Upper lobe of left lung (tissue), 6 donors: ENCODE data around the gene C10orf105. TPM values are rescaled to one million over a fixed set of nuclear protein-coding genes. Genes with fewer than 3 reads are reported as not detected.

Experiments
- ATAC-seq, 2 donors: fragments of 200-7000 bp; cut with Tn5 transposase; one replicate each; pipeline ENCODE4 v1.9.1; 2022; ENCODE audit warnings: mild to moderate bottlenecking in 2 of 2, moderate library complexity in 2 of 2; ENCODE audit not compliant: low FRiP score in 2 of 2
- DNase-seq, 2 donors: peaks; one replicate each; pipeline ENCODE4 v3.0.0-alpha.2; 2019 to 2020
- H3K27ac ChIP-seq, 4 donors: fragments of 200-600 bp; sonication (generic); one replicate each; pipeline ENCODE4 v1.5.1; 2016 to 2019
- H3K27me3 ChIP-seq, 4 donors: fragments of 200-600 bp; sonication (generic); one replicate each; pipeline ENCODE4 v1.5.1; 2017 to 2019
- H3K36me3 ChIP-seq, 4 donors: fragments of 200-600 bp; sonication (generic); one replicate each; pipeline ENCODE4 v1.5.1; 2016 to 2019
- H3K4me1 ChIP-seq, 4 donors: fragments of 200-600 bp; sonication (generic); one replicate each; pipeline ENCODE4 v1.5.1; 2018 to 2019
- H3K4me3 ChIP-seq, 4 donors: fragments of 200-600 bp; sonication (generic); one replicate each; pipeline ENCODE4 v1.5.1; 2017 to 2019; ENCODE audit warnings: mild to moderate bottlenecking in 2 of 4, moderate library complexity in 1 of 4
- H3K9me3 ChIP-seq, 4 donors: fragments of 200-600 bp; sonication (generic); one replicate each; pipeline ENCODE4 v1.5.1; 2018 to 2019
- CTCF ChIP-seq, 6 experiments: fragments of 450-650 bp in 4 of 6; fragments of 200-600 bp in 2 of 6; sonication (generic) in 2 of 6; IDR thresholded peaks; one replicate each; pipeline ENCODE4 v1.5.1; 2016 to 2019; ENCODE audit warnings: antibody characterized with exemption in 6 of 6
- EP300 ChIP-seq, 4 donors: sonication (generic); formaldehyde crosslinking; IDR thresholded peaks; one replicate each; pipeline ENCODE4 v1.5.1; 2017; ENCODE audit warnings: antibody characterized with exemption in 4 of 4, control low read depth in 2 of 4
- POLR2A ChIP-seq, 4 donors: fragments of 450-650 bp; IDR thresholded peaks; one replicate each; pipeline ENCODE4 v1.5.1; 2016 to 2017; ENCODE audit warnings: antibody characterized with exemption in 4 of 4, mild to moderate bottlenecking in 2 of 4
- POLR2AphosphoS5 ChIP-seq, 2 donors: sonication (generic); formaldehyde crosslinking; IDR thresholded peaks; one replicate each; pipeline ENCODE4 v1.5.1; 2017; ENCODE audit warnings: antibody characterized with exemption in 2 of 2
- WGBS, 2 donors: methylation state at CpG; one replicate each; pipeline ENCODE4 v1.1.5; 2017 to 2018; 5-methylcytosine and 5-hydroxymethylcytosine counted together
- total RNA-seq, 6 donors: library from RNA; depleted of rRNA in 4 of 6; stranded (reverse); fragments of >200 nt in 4 of 6; gene quantifications; one replicate each; pipeline versions ENCODE4 v1.1.0 to v1.2.1, GENCODE V29; 2016 to 2021
- donor health status: DM: no; HTN: no; CAD: no; lungs with moderate emphysema.
- donor health status: DM: no; HTN: yes; CAD: no; lungs with severe emphysema.

Gene C10orf105
- total RNA-seq, 6 donors from 2014 or later: 0.15 to 1.0 (median 0.44) TPM; not detected in 1

DNA sequence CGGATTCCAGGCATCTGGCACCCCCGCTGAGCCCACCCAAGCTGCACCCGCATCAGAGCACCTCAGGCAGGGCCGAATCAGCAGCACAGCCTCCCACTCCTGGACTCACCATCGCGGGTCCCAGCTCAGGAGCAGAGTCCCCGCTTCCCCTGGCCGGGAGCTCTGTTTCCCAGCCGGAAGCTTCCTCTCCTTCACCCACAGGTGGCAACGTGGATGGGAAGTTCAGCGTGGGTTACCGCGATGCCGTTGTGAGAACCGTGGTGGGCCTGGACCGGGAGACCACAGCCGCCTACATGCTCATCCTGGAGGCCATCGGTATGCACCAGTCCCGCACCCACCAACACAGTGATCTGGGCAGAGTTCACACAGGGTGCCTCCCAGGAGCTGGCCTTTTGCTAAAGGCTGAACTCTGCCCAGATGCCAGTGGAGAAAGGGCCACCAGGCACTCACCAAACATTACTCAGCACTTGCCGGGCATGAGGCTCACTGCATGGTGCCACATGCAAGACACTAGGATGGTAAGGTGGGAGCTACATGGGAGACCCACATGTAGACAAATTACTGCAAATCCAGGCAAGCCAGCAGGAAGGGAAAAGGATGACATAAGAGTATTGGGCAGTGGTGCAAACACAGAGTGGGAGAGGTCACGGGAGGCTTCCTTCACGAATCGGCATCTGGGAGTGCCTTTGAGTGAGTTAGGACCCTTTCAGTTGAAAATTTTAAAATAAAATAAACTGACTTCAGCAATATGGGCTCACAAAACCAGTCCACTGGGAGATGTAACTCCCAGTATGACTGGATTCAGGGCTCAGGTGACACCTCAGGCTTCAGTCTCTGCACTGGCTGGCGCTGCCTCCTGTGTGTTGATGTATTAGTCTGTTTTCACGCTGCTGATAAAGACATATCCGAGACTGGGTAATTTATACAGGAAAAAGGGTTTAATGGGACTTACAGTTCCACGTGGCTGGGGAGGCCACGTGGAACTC is 10.4 kb downstream of the C10orf105 start:
- 74 to 75% methylated on average over 13 to 28 of the region's 28 CpGs for WGBS, 2 donors
- Histone ChIP-seq H3K4me1 (peaks cover 16 to 32% (median 27%) of the 10 kb centered on the region in 4 donors), H3K9me3 (no peaks in the 10 kb centered on the region), H3K4me3 (no peak overlapping the region), H3K36me3 (no peaks in the 10 kb centered on the region), H3K27ac (no peak overlapping the region), H3K27me3 (no peaks in the 10 kb centered on the region)
- ATAC-seq: no peak
- DNase-seq: no peak
- TF ChIP-seq EP300 (IDR thresholded peaks at IDR 0.05) (no peak), POLR2AphosphoS5 (IDR thresholded peaks at IDR 0.05) (no peak), CTCF (IDR thresholded peaks at IDR 0.05) (no peak), POLR2A (IDR thresholded peaks at IDR 0.05) (no peak)

DNA sequence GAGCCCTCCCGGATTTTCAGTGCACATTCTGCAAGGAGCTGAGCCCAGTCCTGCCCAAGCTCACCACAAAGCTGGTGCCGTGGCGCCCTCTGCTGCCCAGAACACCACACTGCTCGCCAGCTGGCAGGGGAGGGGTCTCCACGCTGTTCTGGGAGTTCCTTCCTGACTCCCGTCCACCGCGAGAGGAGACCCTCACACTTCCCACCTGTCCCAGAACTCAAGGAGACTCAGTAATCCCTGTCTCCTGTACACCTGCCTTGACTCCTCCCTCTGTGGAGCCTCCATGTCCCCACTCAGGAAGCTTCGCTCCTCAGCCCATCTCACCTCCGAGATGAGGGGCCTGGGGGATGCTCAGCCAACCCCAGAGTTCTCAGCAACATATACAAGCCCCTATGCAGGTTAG is 11.3 kb downstream of the C10orf105 start:
- Histone ChIP-seq H3K4me1 (peaks cover 7 to 23% (median 18%) of the 10 kb centered on the region in 4 donors), H3K27me3 (no peaks in the 10 kb centered on the region), H3K9me3 (no peaks in the 10 kb centered on the region), H3K36me3 (no peaks in the 10 kb centered on the region), H3K27ac (no peak overlapping the region), H3K4me3 (no peak overlapping the region)
- peak; percentile 34 to 65 for ATAC-seq
- TF ChIP-seq CTCF (IDR thresholded peaks at IDR 0.05): peak; percentile 87 to 94 (median 89)
- no peak for TF ChIP-seq EP300 (IDR thresholded peaks at IDR 0.05)
- WGBS, 2 donors: 19 to 20% methylated on average over 4 to 10 of the region's 10 CpGs
- peak; percentile 68 to 88 for DNase-seq

- no peak for TF ChIP-seq CTCF (IDR thresholded peaks at IDR 0.05)
- no peak for TF ChIP-seq POLR2A (IDR thresholded peaks at IDR 0.05)
- no peak for TF ChIP-seq EP300 (IDR thresholded peaks at IDR 0.05)
- no peak for TF ChIP-seq POLR2AphosphoS5 (IDR thresholded peaks at IDR 0.05)
- DNase-seq: no peak
- 86 to 94% methylated on average over 5 of the region's 5 CpGs for WGBS, 2 donors
- H3K36me3 ChIP-seq: no peaks in the 10 kb centered on the region
- H3K9me3 ChIP-seq: no peaks in the 10 kb centered on the region
- no peak overlapping the region for H3K4me3 ChIP-seq
- H3K27ac ChIP-seq: no peak overlapping the region
- H3K27me3 ChIP-seq: no peaks in the 10 kb centered on the region
- peaks cover 0 to 13% (median 10%) of the 10 kb centered on the region in 4 donors for H3K4me1 ChIP-seq
- ATAC-seq: no peak
These were observed 12.3 kb downstream of the C10orf105 start for GRCh38 chr10:71707240-71707789.

DNA sequence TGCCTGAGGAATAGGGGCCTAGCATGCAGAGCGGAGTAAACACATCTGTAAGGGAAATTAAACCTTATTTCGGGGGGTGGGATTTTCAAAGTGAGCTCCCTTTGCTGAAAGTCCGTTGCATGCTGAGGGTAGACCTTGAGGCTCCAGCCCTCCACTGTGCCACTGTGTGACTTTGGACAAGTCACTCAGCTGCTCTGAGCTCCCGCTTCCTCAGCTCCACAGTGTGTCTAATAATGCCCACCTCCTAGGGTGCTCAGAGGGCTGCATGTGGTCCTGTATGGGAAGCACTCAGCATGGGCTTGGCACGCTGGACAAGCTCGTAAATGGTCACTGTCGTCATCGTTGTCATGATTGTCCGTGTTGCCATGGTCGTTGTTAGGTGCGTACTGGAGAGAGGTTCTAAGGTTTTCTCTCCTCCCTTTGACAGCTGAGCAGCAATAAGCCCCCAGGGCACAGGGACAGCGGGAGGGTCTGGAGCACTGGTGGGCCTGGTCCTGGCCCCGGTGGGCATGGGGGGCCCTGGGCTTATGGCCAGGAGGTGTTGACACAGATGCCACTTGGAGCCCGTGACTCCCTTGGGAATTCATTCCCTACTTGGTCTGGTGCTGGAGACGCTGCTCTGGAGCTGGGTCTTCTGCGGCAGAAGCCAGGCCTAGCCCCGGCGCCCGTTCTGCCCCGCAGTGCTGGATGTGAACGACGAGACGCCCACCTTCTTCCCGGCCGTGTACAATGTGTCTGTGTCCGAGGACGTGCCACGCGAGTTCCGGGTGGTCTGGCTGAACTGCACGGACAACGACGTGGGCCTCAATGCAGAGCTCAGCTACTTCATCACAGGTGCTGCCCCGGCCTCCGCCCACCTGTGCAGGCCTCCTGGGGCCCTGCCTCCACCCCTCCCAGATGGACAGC is 13.1 kb downstream of the C10orf105 start:
- TF ChIP-seq EP300 (IDR thresholded peaks at IDR 0.05): no peak
- TF ChIP-seq CTCF (IDR thresholded peaks at IDR 0.05): no peak
- TF ChIP-seq POLR2A (IDR thresholded peaks at IDR 0.05): no peak
- TF ChIP-seq POLR2AphosphoS5 (IDR thresholded peaks at IDR 0.05): no peak
- WGBS, 2 donors: 93 to 97% methylated on average over 18 to 35 of the region's 35 CpGs
- no peaks in the 10 kb centered on the region for H3K36me3 ChIP-seq
- H3K27ac ChIP-seq: no peak overlapping the region
- H3K27me3 ChIP-seq: no peaks in the 10 kb centered on the region
- DNase-seq (peak in 1 of 2 donors; percentile 82), ATAC-seq (no peak)
- H3K4me3 ChIP-seq: no peak overlapping the region
- H3K4me1 ChIP-seq: peaks cover 0 to 13% (median 10%) of the 10 kb centered on the region in 4 donors
- no peaks in the 10 kb centered on the region for H3K9me3 ChIP-seq
